Left cardiac atrium (tissue), 4 donors: Measurements from ENCODE around the gene FAH. TPM values are rescaled to one million over a fixed set of nuclear protein-coding genes. Genes with fewer than 3 reads are reported as not detected.
"Not testable (repeated sequence)": the region's sequence is repeated elsewhere in the genome, so short reads cannot be mapped to it uniquely, and the experiment has no call there.

Experiments
- ATAC-seq, 2 donors: fragments of 200-7000 bp; cut with Tn5 transposase; one replicate each; pipeline ENCODE4 v1.9.1; 2020; ENCODE audit warnings: mild to moderate bottlenecking in 2 of 2, moderate library complexity in 2 of 2
- DNase-seq: peaks from one replicate; pipeline ENCODE4 v3.0.0-alpha.2; 2020
- intact Hi-C, 2 donors: fragments of 100-400 bp; cut with DNase I; formaldehyde crosslinking; loops; one replicate each; pipeline versions ENCODE4 v1.14.1 to v1.15.1; 2022 to 2023
- total RNA-seq, 2 donors: library from RNA; stranded (reverse); fragmentation: NEBNext Ultra II Directional; extraction: Animal tissue kit (Norgen Biotek cat#: 25700); gene quantifications; one replicate each; pipeline ENCODE4 v1.2.1, GENCODE V29; 2021
- donor health status: DM: no; HTN: yes; CAD: no.
- donor health status: DM: no; HTN: yes; CAD: no; lungs with severe emphysema.
- donor health status: DM: yes; HTN: yes; CAD: no.
- donor health status: Dilated cardiomyopathy.

FAH gene
- total RNA-seq, 2 donors from 2014 or later: 41.0 to 46.7 TPM

DNA sequence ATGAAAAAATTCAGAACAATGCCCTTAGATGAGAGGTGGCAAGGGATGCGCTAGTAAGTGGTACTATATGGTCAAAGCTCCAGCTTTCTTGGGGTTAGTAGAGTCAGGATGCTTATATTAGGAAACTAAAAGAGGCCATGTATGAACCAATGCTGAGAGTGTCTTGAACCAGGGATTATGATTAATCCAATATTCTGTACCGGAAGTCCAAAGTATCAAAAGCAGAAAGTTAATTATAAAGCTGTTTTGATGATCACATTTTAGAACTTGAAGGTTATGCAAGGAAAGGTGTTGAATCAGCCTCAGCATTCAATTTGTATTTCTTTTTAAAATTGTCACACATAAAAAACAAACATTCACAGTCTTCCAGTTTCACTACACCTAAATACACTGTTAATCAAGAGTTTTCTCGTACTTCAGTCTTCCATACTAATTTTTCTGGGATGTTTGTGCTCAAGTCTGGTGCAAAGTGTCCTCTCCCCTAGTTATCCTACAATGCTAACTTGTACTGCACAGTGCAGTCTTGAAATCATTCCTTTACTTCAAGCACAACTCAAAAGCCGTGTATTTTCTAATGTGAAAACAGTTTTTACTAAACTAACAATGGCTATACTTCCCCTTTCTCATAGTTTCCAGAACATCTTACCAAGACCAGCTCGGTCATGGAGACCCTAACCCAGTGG is 10.7 kb upstream of the FAH start:
- intact Hi-C loops: no loop called here
- ATAC-seq (no peak), DNase-seq (no peak)

DNA sequence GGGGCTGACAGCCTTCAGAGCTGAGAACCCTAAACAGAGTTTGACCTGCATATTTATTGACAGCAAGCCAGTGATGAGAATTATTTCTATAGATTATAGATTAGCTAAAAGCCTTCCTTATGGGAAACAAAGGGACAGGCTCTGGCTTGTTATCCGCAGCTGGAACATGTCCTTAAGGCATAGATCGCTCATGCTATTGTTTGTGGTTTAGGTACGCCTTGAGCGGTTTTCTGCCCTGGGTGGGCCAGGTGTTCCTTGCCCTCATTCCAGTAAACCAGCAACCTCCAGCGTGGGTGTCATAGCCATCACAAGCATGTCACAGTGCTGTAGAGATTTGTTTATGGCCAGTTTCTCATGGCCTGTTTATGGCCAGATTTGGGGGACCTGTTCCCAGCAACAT is 10.2 kb upstream of the FAH start:
- intact Hi-C loops: no loop called here
- no peak for ATAC-seq
- no peak for DNase-seq

DNA sequence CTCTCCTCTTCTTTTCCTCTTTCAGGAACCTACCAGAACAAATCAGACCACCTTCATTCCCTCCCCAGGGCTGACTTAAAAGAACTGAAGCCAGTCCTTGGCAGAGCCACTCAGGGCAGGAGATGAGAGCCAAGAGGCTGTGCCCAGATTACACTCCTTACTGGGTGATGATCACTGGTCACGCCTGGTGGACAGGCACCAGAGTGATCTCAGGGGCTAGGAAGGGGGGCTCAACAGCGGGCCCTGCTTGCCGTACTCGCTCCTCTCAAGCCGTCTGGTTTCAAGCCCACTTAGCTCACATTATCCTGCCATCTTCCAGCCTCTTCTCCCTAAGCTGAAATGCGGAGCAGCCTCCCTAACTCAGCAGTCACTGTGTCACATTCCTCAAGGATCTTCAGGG is 1.7 kb upstream of the FAH start:
- intact Hi-C loops: loop anchor here in 1 of 2 donors (5.0 to 10.0 kb wide), 2 partner anchors 94 to 226 kb away; partner anchors contain the start of gene ZFAND6
- DNase-seq (no peak), ATAC-seq (no peak)

DNA sequence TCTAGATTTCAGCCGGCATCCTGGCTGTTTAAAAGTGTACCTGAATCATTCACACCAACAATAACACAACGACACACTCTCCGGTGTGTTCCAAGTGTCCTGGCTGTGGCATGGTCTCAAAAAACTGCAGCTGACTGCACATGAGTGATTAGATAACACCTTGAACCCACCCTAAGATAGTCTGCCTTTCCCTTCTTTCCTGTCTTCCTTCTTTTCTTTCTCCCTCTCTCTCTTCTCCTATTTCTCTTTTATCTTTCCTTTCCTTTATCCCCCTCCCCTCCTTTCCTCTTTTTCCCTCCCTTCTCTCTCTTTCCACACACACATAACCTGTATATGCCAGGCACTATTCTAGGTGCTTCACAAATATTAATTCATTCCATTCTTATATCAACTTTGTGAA is 1.2 kb upstream of the FAH start:
- ATAC-seq: no peak
- intact Hi-C loops: loop anchor here in 1 of 2 donors (5.0 to 10.0 kb wide), 2 partner anchors 94 to 227 kb away; partner anchors contain the start of gene ZFAND6
- DNase-seq: no peak

DNA sequence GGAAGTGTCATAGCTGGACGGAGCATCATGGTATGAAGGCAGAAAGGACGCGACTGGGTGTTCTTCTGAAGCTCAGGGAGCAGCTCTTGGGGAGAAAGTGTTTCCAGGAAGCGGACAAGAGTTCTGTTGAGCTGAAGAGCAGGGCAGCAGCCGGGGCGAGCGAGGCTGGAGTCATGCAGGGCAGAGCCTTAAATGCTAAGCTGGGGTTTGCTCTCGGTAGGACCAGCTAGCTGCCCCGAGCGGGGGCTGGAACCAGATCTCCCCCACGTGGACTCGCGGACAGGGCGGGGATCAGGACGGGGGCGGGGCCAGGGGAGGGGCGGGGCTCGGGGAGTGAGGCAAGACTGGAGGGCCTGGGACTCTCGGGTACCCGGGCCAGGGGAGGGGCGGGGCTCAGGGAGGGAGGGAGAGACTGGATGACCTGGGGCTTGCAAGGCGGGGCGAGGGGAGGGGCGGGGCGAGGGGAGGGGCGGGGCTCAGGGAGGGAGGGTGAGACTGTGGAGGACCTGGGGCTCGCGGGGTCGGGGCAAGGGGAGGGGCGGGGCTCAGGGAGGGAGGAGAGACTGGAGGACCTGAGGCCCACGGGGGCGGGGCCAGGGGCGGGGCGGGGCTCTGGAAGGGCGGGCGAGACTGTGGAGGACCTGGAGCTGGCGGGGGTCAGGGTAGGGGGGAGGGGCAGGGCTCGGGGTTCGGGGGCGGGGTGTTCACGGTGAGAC is 461 bp upstream of the FAH start:
- ATAC-seq (peak; percentile 89 to 94), DNase-seq (peak; percentile 96)
- intact Hi-C loops: loop anchor here in 1 of 2 donors (5.0 to 10.0 kb wide), 2 partner anchors 95 to 228 kb away; partner anchors contain the start of gene ZFAND6

DNA sequence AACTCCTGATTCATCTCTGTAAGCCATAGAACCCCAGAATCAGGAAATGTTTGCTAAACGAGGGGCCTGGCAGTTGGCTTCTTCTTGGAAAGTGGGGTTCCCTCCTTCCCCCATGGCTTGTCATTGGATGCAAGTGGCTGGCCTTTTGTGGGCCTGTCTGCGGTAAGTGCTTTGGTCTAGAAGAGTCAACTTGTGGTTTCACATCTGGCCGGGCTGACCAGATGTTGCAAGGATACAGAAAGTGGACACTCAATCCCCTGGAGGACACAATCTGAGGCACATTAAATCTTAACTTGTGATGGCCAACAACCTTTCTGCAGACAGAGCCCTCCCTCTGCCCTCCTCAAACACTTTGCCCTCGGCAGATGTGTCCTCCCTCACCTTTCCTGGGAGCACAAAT is 1.1 kb downstream of the FAH start:
- ATAC-seq (no peak), DNase-seq (no peak)
- intact Hi-C loops: loop anchor here in 1 of 2 donors (5.0 to 10.0 kb wide), 2 partner anchors 97 to 229 kb away; partner anchors contain the start of gene ZFAND6

DNA sequence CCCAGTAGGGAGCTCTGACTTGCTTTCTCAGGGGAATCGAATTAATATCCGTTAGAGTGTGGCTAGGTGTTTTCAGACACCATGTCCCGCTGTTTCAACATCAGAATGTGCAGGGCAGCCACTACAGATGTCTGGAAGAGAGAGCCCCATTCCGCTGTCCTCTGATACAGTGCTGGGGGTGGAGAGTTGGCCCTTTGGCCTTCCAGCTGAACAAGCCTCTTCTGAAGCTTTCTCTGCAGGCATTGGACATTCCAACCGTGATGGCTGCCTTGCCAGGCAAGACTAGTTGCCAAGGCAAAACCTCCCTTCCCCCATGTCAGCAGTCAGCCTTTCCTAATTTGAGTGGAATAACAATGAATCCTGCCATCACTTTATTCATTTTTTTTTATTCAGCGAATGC is 1.5 kb downstream of the FAH start:
- peak in 1 of 2 donors; percentile 19 for ATAC-seq
- DNase-seq: no peak
- intact Hi-C loops: loop anchor here in 1 of 2 donors (5.0 to 10.0 kb wide), 2 partner anchors 97 to 230 kb away; partner anchors contain the start of gene ZFAND6

DNA sequence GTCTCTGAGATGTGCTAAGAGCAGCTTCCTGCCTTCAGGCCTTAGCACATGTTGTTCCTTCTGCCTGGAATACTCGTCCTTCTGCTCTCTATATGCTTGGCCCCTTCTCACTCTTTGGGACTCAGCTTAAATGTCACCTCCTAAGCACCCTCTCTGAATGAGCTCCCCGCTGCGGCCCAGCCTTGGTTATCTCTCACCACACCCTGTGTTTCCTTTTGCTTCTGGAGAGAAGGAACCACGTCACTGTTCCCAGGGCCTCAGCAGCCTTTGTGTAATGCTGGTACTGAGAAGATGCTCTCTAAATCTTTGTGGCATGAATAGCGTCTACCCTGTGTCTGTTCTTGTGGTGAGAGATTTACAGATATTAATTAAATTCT is 2.2 kb downstream of the FAH start:
- no peak for DNase-seq
- intact Hi-C loops: loop anchor here in 1 of 2 donors (10.0 kb wide), 1 partner anchor 230 kb away; no protein-coding TSS in a partner anchor
- no peak for ATAC-seq

DNA sequence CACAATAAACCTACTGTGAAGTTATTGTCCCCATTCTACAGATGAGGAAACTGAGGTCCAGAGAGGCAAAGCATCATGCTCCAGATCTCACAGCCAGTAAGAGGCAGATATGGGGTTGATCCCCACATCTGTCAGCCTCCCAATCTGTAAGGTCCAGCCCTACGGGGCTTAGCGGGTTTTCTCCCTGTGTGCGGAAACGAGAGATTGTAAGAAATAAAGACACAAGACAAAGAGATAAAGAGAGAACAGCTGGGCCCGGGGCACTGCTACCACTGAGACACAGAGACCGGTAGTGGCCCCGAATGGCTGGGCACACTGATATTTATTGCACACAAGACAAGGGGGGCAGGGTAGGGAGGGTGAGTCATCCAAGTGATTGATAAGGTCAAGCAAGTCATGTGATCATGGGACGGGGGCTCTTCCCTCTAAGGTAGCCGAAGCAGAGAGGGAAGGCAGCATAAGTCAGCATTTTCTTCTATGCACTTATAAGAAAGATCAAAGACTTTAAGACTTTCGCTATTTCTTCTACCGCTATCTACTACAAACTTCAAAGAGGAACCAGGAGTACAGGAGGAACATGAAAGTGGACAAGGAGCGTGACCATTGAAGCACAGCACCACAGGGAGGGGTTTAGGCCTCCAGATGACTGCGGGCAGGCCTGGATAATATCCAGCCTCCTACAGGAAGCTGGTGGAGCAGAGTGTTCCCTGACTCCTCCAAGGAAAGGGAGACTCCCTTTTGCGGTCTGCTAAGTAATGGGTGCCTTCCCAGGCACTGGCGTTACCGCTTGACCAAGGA is 2.8 kb downstream of the FAH start:
- not testable (repeated sequence) for DNase-seq, ATAC-seq
- intact Hi-C loops: loop anchor here in 1 of 2 donors (10.0 kb wide), 1 partner anchor 231 kb away; no protein-coding TSS in a partner anchor

DNA sequence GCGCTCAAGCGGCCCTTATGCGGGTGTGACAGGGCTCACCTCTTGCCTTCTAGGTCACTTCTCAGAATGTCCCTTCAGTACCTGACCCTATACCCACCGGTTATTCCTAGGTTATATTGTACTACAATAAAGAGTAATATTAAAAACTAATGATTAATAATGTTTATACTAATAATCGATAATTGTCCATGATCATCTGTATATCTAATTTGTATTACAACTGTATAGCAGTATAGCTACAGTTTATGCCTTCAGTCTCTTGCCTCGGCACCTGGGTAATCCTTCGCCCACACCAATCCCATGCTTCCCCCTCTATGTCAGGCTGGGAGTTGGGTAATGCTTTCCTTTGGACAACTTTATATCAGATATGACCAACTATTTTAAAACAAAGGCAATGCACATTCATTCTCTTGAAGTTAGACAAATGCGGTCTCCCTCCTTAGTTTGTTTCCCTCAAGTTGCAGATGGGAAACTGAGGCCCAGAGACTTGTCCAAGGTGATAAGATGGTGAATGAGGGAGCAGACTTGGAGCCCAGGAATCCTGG is 3.4 kb downstream of the FAH start:
- DNase-seq (no peak), ATAC-seq (no peak)
- intact Hi-C loops: loop anchor here in 1 of 2 donors (10.0 kb wide), 1 partner anchor 231 kb away; no protein-coding TSS in a partner anchor

DNA sequence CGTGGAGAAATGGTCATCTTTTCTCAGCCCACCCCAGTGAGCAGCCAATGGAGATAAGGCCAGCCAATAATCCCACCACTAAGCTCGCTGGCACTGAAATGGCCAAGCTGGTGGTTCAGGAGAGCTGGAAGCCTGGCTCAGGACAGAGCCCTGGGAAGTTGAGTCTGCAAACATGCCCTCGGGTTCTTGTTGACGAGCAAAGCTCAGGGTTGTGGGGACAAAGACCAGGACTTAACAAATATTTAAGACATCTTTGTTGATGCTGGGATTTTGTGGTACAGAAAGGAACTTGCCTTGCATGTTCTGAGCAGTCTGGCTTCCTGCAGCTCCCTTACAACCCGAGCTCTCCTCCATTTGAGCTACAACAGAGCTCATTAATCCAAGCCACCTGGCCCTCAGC is 4.4 kb downstream of the FAH start:
- intact Hi-C loops: loop anchor here in 1 of 2 donors (10.0 kb wide), 1 partner anchor 232 kb away; no protein-coding TSS in a partner anchor
- ATAC-seq: no peak
- DNase-seq: no peak

DNA sequence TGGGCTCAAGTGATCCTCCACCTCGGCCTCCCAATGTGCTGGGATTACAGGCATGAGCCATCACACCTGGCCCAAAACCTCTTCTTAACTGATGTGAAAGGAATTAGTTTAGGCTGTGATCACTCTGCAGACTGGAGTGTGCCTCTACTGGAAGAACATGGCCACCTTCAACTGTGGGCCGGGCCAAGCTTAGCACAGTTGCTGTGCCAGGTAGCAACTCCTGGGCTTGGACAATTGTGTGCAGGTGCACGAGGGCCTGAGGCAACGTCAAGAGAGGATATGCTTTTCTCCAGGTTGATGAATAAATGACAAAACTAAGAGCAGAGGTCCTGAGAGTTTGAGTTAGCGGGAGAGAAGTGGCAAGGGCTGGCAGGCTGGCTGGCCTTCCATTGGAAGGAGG is 6.5 kb downstream of the FAH start:
- ATAC-seq (no peak), DNase-seq (no peak)
- intact Hi-C loops: loop anchor here in 1 of 2 donors (10.0 kb wide), 1 partner anchor 234 kb away; no protein-coding TSS in a partner anchor

DNA sequence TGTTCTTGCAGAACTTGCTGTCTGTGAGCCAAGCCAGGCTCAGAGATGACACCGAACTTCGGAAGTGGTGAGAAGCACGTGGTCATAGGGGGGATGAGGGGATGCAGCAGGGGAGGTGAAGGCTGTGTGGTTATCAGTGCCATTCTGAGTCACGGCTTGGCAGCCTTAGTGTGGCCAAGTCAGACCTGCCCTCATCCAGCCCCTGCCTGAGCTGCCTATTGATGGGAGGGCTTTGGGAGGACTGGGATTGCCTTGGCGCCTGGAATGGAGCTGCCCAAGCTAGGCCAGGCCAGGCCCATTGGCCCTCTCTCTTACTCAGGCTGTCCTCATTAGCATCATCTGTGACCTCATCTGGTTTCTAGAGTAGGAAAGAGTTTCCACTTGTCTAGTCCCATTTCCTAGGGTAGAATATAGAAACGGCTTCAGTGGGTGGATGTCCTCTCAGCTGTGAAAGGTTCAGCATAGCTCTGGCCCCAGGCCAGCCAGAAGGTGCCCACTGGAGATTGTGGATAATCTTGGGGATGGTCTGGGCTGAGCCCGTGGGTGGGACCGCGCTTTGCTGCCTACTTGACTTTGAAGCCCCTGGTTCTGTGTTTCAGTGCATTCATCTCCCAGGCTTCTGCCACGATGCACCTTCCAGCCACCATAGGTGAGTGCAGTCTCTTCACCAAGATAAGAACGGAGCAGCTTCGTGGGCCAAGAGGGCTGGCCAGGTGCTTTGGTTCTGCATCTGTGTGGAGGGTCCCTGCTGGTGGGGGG is 7.2 kb downstream of the FAH start:
- ATAC-seq (peak in 1 of 2 donors; percentile 10), DNase-seq (no peak)
- intact Hi-C loops: loop anchor here in 1 of 2 donors (10.0 kb wide), 1 partner anchor 235 kb away; no protein-coding TSS in a partner anchor

DNA sequence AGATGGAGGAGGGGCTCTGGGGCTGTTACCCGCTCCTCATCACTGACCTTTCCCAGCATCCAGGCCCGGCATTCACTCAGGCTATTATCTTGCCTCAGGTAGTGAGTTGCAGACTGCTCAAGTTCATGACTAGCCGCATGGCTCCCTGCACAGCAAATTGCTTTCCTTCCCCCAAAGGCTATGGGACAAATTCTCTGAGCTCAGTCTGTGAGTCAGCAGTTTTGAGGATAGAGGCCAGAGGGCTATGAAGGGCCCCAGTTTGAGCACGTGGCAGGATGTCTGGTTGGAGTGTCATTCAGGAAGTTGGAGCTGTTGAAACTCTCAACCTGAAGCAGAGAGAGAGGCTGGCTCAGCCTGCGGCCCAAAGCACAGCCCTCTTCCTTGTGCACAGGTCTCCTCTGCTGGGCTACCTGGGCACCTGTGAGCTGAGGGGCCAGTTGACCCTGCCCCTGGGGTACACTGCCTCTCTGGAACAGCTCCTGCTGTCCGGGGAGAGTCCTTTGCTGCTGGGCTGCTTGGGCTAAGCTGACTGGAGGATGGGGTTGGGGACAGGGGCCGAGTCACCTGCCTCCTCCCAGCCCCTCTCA is 7.9 kb downstream of the FAH start:
- DNase-seq (peak; percentile 57), ATAC-seq (peak; percentile 82 to 84)
- intact Hi-C loops: no loop called here

DNA sequence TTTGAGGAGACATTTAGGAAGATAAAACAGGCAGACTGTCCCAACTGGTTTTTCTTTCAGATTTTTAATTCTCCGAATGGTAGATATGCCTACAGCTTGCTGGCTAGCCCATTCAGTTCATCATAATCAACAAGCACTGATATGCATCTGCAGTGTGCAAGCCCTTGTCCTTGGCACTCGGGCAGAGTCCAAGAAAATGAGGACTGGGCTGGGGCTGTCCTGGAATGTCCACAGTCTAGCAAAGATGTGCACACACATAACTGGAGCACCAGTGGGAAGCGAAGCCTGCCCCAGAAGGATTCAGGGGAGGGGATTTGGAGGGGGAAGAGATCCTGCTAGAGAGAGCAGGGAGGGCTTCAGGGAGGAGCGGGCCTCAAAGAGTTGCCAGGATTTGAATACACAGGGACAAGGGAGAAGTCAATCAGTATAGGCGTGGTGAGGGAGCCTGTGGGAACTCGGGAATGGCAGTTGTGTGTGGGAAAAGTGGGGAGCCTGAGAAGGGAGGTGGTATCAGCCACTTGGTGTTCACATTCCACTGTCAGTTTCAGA is 8.7 kb downstream of the FAH start:
- no peak for DNase-seq
- no peak for ATAC-seq
- intact Hi-C loops: no loop called here

DNA sequence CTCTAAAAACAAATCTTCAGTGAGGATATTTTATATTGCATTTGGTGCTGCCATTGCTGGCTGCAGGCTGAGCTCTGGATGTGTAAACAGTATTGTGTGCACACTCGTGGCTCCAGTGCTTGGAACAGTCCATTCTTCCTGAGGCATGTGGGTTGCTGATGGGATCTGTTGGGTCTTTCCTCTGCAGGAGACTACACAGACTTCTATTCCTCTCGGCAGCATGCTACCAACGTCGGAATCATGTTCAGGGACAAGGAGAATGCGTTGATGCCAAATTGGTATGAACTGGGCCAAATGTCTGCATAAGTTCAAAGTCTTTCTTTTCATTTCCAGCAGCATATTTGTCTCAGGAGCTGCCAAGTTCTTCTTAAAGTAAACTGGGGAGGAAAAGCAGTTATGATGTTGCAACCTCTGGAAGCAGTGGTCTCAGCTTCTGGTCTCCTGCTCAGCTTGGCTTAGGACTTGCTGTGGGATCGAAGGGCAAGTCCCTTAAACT is 9.3 kb downstream of the FAH start:
- ATAC-seq (peak in 1 of 2 donors; percentile 57), DNase-seq (no peak)
- intact Hi-C loops: no loop called here

DNA sequence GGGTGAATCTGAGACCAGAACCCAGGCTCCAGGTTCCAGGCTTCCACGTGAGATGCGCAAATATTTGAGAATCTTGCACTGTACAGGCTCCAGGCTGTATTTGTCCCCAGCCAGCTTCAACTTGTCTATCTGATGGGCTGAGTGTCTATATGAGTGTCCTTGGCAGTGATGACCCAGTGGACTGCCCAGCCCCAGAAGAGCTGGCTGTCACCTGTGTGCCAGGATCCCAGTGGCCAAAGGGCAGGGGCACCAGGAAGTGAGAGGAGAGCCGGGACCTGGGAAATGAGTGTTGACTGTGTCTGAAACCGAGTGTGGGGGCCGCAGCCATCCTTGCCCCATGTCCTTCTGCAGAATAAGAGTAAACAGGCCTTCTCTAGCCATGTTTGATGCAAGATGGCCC is 10.4 kb downstream of the FAH start:
- no peak for DNase-seq
- ATAC-seq: peak; percentile 14 to 35
- intact Hi-C loops: no loop called here
